Osteoblast (primary cell): ENCODE results near the gene TAOK1. TPM values are rescaled to one million over a fixed set of nuclear protein-coding genes. Genes with fewer than 3 reads are reported as not detected.
A peak's percentile ranks its signal among the peaks of the same experiment; 100 is the strongest.

Source experiments
- DNase-seq: peaks from one replicate; pipeline ENCODE4 v3.0.0; 2011; ENCODE audit warnings: low spot score, mixed read lengths; ENCODE audit not compliant: insufficient read length; ENCODE audit errors: missing footprints
- H2AFZ ChIP-seq: 2 replicates; pipeline ENCODE4 v1.6.0; 2011; ENCODE audit warnings: mild to moderate bottlenecking, low read length
- H3K27ac ChIP-seq: 2 replicates; pipeline ENCODE4 v1.5.1; 2011; ENCODE audit warnings: mild to moderate bottlenecking, low read depth, low read length, moderate library complexity
- H3K27me3 ChIP-seq: 2 replicates; pipeline ENCODE4 v1.6.0; 2012; ENCODE audit warnings: mild to moderate bottlenecking, control low read depth, inconsistent platforms, low read length, moderate library complexity; ENCODE audit not compliant: insufficient read depth
- H3K36me3 ChIP-seq: 2 replicates; pipeline ENCODE4 v1.5.1; 2011; ENCODE audit warnings: mild to moderate bottlenecking, low read length, control low read depth, moderate library complexity; ENCODE audit not compliant: insufficient read depth
- H3K4me1 ChIP-seq: 2 replicates; pipeline ENCODE4 v1.5.1; 2011; ENCODE audit warnings: mild to moderate bottlenecking, low read length, control low read depth, moderate library complexity; ENCODE audit not compliant: insufficient read depth
- H3K4me2 ChIP-seq: 2 replicates; pipeline ENCODE4 v1.6.0; 2011; ENCODE audit warnings: mild to moderate bottlenecking, low read length; ENCODE audit not compliant: insufficient read depth
- H3K4me3 ChIP-seq: fragments of 200-600 bp; sonication (generic); 3 replicates; pipeline ENCODE4 v1.5.1; 2012; ENCODE audit warnings: mild to moderate bottlenecking, low read length, inconsistent platforms; ENCODE audit not compliant: insufficient read depth
- H3K79me2 ChIP-seq: 2 replicates; pipeline ENCODE4 v1.6.0; 2012; ENCODE audit warnings: mild to moderate bottlenecking, low read length, control low read depth, inconsistent platforms; ENCODE audit not compliant: insufficient read depth
- H3K9me3 ChIP-seq: 2 replicates; pipeline ENCODE4 v1.5.1; 2011; ENCODE audit warnings: low read depth, low read length, control low read depth
- H4K20me1 ChIP-seq: 2 replicates; pipeline ENCODE4 v1.6.0; 2012; ENCODE audit warnings: mild to moderate bottlenecking, low read length, control low read depth; ENCODE audit not compliant: insufficient read depth
- CTCF ChIP-seq: IDR thresholded peaks from 2 replicates; pipeline ENCODE4 v1.5.1; 2011; ENCODE audit warnings: mild to moderate bottlenecking, low read depth, low read length, moderate library complexity; ENCODE audit errors: extremely low read depth
- total RNA-seq: library from RNA; depleted of rRNA; stranded (reverse); fragments of >200 nt; gene quantifications from 2 replicates; pipeline ENCODE4 v1.2.3, GENCODE V29; 2012

TAOK1 gene
- total RNA-seq, 1 donor, result 68.4 TPM

- no peak overlapping the region for H3K4me3 ChIP-seq
- peaks cover 64% of the 10 kb centered on the region for H4K20me1 ChIP-seq
Observed at GRCh38 chr17:29412780-29413565, 22.8 kb downstream of the TAOK1 start.

GRCh38 chr17:29420128-29420527 is 30.0 kb downstream of the TAOK1 start:
- no peak for DNase-seq
- H3K9me3 ChIP-seq, result no peaks in the 10 kb centered on the region
- H3K27ac ChIP-seq, result no peak overlapping the region
- no peak overlapping the region for H2AFZ ChIP-seq
- H3K36me3 ChIP-seq, result peaks cover 12% of the 10 kb centered on the region
- H3K4me3 ChIP-seq, result no peak overlapping the region
- no peaks in the 10 kb centered on the region for H3K4me1 ChIP-seq
- no peak for TF ChIP-seq CTCF
- no peak overlapping the region for H3K4me2 ChIP-seq
- peaks cover 45% of the 10 kb centered on the region for H4K20me1 ChIP-seq
- no peaks in the 10 kb centered on the region for H3K27me3 ChIP-seq
- peaks cover 94% of the 10 kb centered on the region for H3K79me2 ChIP-seq

More at GRCh38 chr17:29412780-29413565, 22.8 kb downstream of the TAOK1 start:
- H3K9me3 ChIP-seq, result no peaks in the 10 kb centered on the region
- H3K79me2 ChIP-seq, result peaks cover 94% of the 10 kb centered on the region
- H3K27me3 ChIP-seq, result no peaks in the 10 kb centered on the region
- peak overlapping the region; percentile 24 for H3K27ac ChIP-seq
- H2AFZ ChIP-seq, result no peak overlapping the region
- H3K4me1 ChIP-seq, result peaks cover 19% of the 10 kb centered on the region
- peak overlapping the region; percentile 49 for H3K4me2 ChIP-seq
- no peak for TF ChIP-seq CTCF
- H3K36me3 ChIP-seq, result no peaks in the 10 kb centered on the region
- peak; percentile 85 for DNase-seq

- H3K9me3 ChIP-seq, result no peaks in the 10 kb centered on the region
- no peak for TF ChIP-seq CTCF
- H3K79me2 ChIP-seq, result peaks cover 94% of the 10 kb centered on the region
- no peak overlapping the region for H3K27ac ChIP-seq
- no peaks in the 10 kb centered on the region for H3K27me3 ChIP-seq
- H2AFZ ChIP-seq, result no peak overlapping the region
- no peak for DNase-seq
- no peaks in the 10 kb centered on the region for H3K4me1 ChIP-seq
- H3K36me3 ChIP-seq, result no peaks in the 10 kb centered on the region
- peaks cover 52% of the 10 kb centered on the region for H4K20me1 ChIP-seq
- no peak overlapping the region for H3K4me3 ChIP-seq
- no peak overlapping the region for H3K4me2 ChIP-seq
Observed at GRCh38 chr17:29430275-29430674, 40.1 kb downstream of the TAOK1 start.

GRCh38 chr17:29433541-29433940 is 43.4 kb downstream of the TAOK1 start:
- no peaks in the 10 kb centered on the region for H3K4me1 ChIP-seq
- no peak overlapping the region for H3K4me2 ChIP-seq
- H3K4me3 ChIP-seq, result no peak overlapping the region
- no peaks in the 10 kb centered on the region for H3K27me3 ChIP-seq
- no peak overlapping the region for H2AFZ ChIP-seq
- peaks cover 44% of the 10 kb centered on the region for H4K20me1 ChIP-seq
- no peaks in the 10 kb centered on the region for H3K9me3 ChIP-seq
- H3K79me2 ChIP-seq, result peaks cover 93% of the 10 kb centered on the region
- H3K27ac ChIP-seq, result no peak overlapping the region
- no peak for DNase-seq
- no peaks in the 10 kb centered on the region for H3K36me3 ChIP-seq
- TF ChIP-seq CTCF, result no peak
